OCI-M1 (cell line): ENCODE results near the gene LAMA5.

ENCODE experiments used
- DNase-seq: peaks from one replicate; lab custom pipeline; 2025; lab: John Stamatoyannopoulos, UW

LAMA5 gene

DNA sequence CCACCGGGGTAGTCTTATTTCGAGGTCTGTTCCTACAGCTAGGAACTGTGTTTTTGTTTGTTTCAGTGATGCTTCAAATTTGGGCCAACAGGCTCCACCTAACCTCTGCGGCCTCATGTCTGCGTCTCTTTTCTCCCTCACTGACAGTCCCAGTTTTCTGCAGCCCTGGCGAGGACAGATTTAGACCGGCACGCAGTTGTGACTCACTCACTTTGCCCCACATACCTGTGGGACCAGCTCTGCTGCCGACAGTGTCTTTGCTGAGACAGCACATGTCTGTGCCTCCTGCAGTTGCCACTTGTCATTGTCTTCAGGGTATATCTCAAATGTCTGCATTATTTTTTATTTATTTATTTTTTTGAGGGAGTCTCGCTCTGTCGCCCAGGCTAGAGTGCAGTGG is 99.6 kb downstream of the LAMA5 start:
- DNase-seq = no peak

DNA sequence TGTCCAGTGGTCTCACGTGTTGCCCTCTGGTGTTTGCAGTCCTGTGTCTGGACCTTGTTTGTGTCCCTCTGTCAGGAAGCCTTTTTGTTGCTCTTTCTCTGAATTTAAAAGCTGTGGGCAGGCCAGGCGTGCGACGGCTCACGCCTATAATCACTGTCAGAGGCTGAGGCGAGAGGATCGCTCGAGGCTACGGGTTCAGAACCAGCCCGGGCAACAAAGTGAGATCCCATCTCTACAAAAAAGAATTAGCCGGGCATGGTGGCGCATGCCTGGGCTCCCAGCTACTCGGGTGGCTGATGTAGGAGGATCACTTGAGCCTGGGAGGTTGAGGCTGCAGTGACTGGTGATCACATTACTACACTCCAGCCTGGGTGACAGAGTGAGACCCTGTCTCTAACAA is 100.3 kb downstream of the LAMA5 start:
- no peak for DNase-seq

DNA sequence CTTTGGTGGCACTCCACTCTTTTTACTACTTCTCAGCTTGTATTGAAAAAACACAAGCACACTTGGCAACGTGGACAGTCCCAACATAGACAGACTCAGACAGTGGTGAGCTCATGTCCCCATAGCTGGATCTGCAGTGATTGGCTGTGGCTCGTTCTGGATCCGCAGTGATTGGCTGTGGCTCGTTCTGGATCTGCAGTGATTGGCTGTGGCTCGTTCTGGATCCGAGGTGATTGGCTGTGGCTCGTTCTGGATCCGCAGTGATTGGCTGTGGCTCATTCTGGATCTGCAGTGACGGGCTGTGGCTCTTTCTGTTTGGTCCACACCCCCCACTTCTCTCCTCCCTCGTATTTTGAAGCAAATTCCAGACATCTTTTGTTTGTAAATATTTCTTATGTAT is 100.8 kb downstream of the LAMA5 start:
- no peak for DNase-seq

DNA sequence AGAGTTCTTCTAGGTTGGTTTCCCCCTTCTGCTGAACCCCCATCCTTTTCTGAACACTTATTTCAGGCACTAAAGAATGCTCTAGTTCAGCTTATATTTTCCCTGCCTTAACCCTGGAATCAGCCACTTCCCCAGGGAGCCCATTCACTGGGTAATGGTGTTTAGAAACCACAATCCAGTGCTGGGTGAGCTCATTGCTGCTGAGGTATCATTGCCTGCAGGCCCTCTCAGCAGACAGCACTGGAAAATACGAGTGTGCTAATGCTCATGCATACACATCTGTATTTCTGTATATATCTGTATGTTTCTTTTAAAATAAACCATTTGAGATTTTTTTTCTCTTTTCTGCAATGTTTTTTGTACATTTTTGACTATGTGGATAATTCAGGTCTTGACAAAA is 101.7 kb downstream of the LAMA5 start:
- no peak for DNase-seq

DNA sequence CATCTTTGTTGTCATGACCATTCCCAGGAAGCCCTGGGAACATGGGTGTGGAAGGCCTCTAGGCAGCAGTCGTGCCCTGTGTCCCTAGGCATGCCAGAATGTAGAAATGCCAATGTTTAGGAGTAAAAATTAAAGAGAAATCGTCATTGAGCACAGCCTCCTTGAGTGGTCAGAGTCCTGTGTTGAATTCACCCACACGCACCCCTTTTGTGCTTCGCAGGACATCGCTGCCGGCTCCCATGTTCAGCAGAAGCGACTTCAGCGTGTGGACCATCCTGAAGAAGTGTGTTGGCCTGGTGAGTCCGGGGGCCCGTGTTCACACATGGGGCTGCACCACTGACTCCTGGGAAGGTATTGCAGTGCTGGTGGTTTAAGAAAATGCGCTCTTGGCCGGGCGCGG is 103.7 kb downstream of the LAMA5 start:
- DNase-seq = no peak

DNA sequence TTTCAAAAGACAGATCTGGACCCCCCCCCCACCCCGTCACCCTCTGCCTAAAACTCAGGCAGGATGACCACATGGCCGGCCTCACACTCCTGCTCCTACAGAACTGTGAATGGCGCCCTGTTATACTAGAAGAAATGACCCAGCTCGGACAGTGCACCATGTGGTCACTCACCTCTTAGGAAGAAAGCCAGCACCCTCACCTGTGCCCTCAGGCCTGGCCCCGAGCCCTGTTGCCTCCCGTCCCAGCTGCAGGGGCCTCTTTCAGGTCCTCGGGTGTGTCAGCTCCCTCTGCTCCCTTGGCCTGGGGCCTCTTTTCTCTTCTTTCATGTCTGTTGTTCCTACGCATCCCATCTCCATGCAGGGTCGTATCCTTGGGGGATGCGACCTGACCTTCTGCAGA is 105.0 kb downstream of the LAMA5 start:
- DNase-seq = no peak

DNA sequence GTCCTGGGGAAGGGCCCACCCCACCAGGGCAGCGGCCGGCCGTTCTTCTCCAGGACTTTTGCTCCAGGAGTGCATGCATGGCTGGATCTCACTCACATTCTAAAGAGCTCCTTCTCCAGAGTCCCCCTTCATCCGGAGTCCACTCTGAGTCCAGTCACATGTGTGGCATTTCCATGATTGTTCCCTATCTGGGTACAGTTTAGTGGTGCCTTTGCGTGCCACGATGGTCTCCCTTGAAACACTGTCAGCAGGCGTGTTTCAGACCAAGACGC is 107.9 kb downstream of the LAMA5 start:
- no peak for DNase-seq
